ENCODE data around the gene ENPEP.
"Not testable (repeated sequence)": the region's sequence is repeated elsewhere in the genome, so short reads cannot be mapped to it uniquely, and the experiment has no call there.

The ENPEP gene

GRCh38 chr4:110484029-110484428 is 8.1 kb downstream of the ENPEP start:
- no peak for DNase-seq (ENCODE audit: low spot score)

- no peak for DNase-seq (ENCODE audit: low spot score)
Observed at GRCh38 chr4:110484767-110485166, 8.8 kb downstream of the ENPEP start.

GRCh38 chr4:110485452-110485851 is 9.5 kb downstream of the ENPEP start:
- DNase-seq (ENCODE audit: low spot score) = no peak

DNA sequence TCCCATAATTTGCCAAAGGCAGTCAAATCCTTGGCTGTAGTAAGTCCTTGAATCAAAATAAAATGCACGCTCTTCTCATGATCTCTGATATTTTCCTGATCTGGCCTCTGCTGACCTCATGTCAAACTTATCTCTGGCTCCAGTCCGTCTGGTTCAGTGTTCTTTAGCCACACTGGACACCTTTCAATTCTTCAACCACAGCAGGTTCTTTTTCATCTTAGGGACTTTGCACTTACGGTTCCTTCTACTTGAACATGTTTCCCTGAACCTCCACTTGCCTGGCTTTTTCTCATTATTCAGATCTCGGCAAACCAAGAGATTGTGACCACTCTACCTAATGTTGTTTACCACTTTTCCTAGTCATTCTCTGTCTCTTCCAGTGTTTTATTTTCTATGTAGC is 10.3 kb downstream of the ENPEP start:
- DNase-seq (ENCODE audit: low spot score) = no peak

- DNase-seq (ENCODE audit: low spot score) = not testable (repeated sequence)
Observed at GRCh38 chr4:110486850-110487249, 10.9 kb downstream of the ENPEP start.

- DNase-seq (ENCODE audit: low spot score) = no peak
Observed at GRCh38 chr4:110487873-110488272, 11.9 kb downstream of the ENPEP start.

DNA sequence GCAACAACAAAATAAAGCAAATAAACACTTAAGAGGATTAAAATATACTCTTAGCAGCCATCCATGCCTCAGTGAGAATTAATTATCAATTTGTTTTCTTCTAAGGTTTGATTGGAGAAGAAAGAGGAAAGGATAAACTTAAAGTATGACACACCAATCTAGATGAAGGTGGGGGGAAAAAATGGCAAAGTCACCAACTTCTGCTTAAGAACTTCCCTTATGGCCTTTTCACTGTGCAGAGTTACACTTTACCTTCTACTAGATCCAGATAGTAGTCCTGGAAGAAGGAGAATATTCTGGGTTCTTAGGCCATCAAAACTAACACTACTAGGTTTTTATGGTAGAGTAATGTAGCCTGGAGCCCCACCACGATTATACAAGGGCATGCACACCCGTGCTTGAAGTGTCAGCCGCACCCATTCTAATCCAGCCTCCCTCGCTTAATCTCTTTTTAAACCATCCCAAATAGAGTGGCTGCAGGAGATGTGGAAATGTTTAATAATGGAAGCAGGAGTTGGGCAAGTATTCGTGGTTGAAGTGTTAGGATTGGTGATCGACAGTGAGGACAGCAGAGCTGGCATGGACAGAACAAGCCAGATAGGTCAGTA is 14.1 kb downstream of the ENPEP start:
- no peak for DNase-seq (ENCODE audit: low spot score)

DNA sequence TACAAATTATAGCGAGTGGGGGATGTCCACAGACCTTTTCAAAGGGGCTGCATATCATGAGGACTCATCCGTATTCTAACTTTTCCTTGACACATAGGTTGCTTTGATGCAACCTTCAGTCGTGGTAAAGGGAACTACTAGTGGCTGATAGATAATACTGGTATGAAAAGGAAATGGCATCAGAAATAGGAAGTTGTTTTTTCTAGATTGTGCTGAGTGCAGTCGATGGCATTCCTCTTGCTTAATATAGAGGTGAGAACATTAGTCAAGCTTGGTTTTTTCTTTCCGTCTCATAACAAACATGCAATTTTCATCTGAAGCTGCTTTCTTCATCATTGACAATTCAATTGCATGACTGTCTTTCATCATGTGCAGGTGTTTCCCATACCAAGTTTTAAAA is 16.6 kb downstream of the ENPEP start:
- no peak for DNase-seq (ENCODE audit: low spot score)

- DNase-seq (ENCODE audit: low spot score) = no peak
Observed at GRCh38 chr4:110493520-110493919, 17.6 kb downstream of the ENPEP start.

- DNase-seq (ENCODE audit: low spot score) = no peak
Observed at GRCh38 chr4:110498420-110498819, 22.5 kb downstream of the ENPEP start.

DNA sequence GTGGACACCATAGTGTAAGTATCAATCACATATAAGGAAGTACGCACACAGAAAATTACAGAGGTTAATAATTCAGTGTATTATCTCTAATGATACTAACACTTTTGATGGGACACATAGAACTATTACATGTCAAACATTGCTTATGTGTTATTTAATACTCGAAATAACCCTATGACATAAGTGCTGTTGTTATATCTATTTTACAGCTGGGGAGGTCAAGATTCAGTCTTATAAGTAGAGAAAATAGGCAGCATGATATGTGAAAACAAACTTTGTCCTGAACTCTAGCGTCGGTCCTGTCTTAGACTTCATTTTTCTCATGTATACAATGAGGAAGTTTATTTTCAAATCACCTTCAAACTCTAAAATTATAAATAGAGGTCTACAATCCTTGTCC is 23.2 kb downstream of the ENPEP start:
- DNase-seq (ENCODE audit: low spot score) = no peak

- DNase-seq (ENCODE audit: low spot score) = no peak
Observed at GRCh38 chr4:110501826-110502225, 25.9 kb downstream of the ENPEP start.

DNA sequence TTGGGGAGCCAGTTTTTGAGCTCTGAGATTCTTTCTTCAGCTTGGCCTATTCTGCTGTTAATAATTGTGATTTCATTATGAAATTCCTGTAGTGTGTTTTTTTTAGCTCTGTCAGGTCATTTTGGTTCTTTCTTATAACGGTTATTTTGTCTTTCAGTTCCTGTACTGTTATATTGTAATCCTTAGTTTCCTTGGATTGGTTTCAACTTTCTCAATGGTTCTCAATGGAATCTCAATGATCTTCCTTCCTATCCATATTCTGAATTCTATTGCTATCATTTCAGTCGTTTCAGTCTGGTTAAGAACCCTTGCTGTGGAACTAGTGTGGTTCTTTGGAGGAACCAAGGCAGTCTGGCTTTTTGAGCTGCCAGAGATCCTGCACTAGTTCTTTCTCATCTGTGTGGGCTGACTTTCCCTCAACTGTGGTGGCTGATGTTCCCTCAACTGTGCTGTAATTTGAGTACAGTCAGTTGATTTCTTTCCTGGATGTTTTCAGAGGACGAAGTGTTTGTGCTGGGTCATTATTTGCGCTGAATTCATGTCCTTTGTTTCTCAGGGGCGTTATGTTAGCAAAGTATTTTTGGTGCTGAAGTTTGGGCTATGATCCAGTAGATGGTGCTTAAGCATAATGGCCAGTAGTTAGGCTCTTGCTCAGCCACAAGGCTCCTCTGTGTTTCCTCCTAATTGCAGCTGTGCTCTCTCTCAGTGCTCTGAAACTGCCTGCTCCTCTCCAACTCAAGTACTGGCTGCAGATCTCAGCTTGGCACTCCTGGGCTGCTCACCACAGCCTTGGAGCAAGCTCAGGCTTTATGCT is 27.5 kb downstream of the ENPEP start:
- DNase-seq (ENCODE audit: low spot score) = no peak

DNA sequence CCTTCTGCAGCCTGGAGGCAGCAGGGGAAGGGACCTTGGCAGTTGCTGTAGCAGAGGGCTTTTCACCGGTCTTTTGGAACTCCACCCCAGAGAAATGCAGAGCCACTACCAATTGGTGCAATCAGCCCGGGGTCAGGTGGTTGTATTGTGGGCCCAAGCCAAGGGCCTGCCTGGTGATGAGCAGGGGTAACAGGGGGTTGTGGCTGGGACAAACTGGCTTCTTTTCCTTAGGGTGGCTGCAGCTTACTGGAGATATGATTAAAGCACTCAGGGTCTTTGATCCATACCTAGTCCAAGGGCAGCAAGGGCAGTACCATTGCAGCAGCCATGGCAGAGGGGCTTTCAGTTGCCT is 28.1 kb downstream of the ENPEP start:
- no peak for DNase-seq (ENCODE audit: low spot score)

DNA sequence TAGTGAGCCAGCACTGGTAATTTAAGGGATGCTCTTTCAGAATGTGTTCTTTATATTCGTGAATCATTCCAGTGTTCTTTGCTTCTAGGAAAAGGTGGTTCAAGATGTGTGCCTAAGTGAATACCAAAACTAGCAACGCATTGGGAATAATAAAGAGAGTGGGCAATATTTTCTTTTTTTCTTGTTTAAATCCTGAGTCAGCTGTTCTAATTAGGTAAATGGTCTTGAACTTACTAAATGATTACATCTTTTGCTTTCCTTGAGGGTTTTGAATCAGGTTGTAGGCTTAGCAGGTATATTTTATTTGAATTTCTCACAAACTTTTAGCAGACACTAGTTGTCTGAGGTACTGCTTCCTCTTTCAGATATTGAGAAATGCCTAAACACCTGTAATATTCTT is 29.5 kb downstream of the ENPEP start:
- no peak for DNase-seq (ENCODE audit: low spot score)

GRCh38 chr4:110508827-110509710 is 33.1 kb downstream of the ENPEP start:
- no peak for DNase-seq (ENCODE audit: low spot score)

DNA sequence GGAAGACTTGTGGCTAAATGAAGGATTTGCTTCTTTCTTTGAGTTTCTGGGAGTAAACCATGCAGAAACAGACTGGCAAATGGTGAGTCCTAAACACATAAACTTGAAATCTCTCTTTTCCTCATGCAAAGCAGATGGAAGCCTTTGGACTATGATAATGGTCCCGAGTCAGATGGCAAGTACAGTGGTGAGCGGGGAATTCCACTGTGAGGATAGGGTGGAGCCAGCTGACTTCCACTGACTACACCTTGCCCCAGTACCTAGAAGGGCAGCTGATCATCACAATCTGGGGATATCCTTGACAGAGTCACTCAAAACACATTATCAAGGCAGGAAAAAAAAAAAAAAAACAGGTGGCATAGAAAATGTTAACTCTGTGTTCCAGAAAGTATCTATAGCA is 34.3 kb downstream of the ENPEP start:
- DNase-seq (ENCODE audit: low spot score) = no peak

- peak; percentile 68 for DNase-seq (ENCODE audit: low spot score)
Observed at GRCh38 chr4:110510955-110511544, 35.1 kb downstream of the ENPEP start.

DNA sequence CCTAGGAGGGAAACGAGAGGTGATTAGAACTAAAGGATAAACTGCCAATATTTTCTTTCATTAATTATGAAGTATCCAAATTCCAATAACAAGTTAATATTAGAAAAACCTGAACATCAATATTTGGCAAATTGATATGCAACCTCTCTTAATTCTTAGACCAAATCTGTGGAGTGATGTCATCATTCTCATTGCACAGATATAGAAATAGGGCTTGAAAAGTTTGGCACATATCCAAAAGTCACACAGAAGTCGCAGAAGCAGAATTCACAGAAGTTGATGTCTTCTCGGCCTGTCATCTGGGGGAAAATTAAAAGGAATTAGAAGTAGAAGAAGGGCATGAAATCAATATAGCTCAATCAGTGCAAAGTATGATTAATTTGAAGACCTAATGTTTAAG is 36.9 kb downstream of the ENPEP start:
- no peak for DNase-seq (ENCODE audit: low spot score)

DNA sequence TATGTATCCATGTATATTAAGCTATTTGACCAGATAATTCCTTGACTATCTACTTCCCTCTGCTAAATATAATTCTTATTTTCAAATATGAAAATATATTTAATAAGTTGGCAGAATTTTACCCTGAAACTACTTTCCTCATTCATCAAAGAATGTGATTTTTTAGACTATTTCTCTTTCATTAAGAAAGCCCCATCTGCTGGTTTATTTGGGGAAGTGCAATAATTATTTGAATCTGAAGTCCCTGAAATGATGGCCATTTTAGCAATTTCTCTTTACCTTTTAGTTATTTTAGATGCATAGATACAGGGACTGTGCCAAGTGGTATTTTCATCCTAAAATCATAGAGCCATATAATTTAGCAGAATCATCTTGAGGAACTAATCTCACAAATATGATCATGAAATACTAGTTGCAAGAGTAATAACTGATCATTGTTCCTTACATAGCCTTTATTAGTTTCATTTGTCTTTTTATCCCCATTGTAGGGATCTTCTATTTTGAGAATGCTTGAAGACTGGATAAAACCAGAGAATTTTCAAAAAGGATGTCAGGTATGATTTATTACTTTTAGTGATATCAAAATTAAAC is 39.0 kb downstream of the ENPEP start:
- DNase-seq (ENCODE audit: low spot score) = peak; percentile 30

DNA sequence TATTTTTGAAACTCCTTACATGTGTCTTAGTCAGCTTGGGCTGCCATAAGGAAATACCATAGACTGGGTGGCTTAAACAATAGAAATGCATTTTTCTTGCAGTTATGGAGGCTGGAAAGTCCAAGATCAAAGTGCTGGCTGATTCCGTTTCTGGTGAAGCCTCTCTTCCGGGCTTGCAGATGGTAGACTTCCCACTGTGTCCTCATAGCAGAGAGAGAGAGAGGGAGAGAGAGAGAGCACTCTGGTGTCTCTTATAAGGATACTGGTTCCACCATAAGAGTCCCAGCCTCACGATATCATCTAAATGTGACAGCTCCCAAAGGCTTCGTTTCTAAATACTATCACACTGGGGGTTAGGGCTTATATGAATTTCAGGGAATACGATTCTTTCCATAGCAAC is 39.7 kb downstream of the ENPEP start:
- DNase-seq (ENCODE audit: low spot score) = no peak

All from globus pallidus (tissue), 1 donor.